ENCODE results near the gene XYLT1. TPM values are rescaled to one million over a fixed set of nuclear protein-coding genes. Genes with fewer than 3 reads are reported as not detected.

XYLT1 gene
- total and polyA plus RNA-seq, 2 of the 4 experiments (the other 2 are of a cell fraction), result 9.0 to 12.7 TPM

DNA sequence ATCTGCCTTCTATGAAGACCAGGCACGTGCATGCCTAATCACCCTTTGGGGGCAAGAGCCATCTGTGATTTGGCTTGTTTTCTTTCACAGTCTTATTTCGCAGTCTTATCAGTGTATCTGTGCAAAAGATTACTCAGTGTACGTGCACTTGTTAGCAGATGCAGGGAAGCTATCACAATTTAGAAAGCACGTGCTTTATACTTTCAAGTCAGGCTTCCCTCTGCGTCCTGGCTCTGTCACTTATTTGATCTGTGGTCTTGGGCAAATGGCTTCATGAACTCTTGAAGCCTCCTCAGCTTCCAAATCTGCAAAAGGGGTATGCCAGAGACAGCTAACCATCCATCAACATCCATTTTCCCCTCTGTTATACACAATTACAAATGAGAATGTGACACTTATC is 246.4 kb downstream of the XYLT1 start:
- CTCF ChIA-PET, result no interaction called here
- Histone ChIP-seq H3K79me1 (ENCODE audit: low read depth in 1 of 2, low read length in 2 of 2) (peaks cover 0 to 22% of the 10 kb centered on the region in 2 experiments), H3K4me1 (ENCODE audit: control insufficient read depth, insufficient read depth, low read length) (peaks cover 4% of the 10 kb centered on the region; the same call in 1 of the 2 replicates), H3K4ac (ENCODE audit: low read depth, low read length) (no peak overlapping the region), H2AK5ac (ENCODE audit: low read depth, low read length) (no peak overlapping the region), H4K91ac (ENCODE audit: insufficient read depth, low read depth, low read length) (no peak overlapping the region), H3K27me3 (ENCODE audit: control insufficient read depth, insufficient read depth, low read length) (no peaks in the 10 kb centered on the region), H3K56ac (ENCODE audit: extremely low read depth, insufficient read depth, low read length) (no peak overlapping the region), H2AK9ac (replicated peaks; ENCODE audit: low read depth, low read length, poor library complexity) (no peak overlapping the region), H3K27ac (ENCODE audit: insufficient read depth, low read length) (no peak overlapping the region), H3K9ac (ENCODE audit: low read depth, low read length) (no peak overlapping the region), H3K23ac (ENCODE audit: low read depth, low read length) (no peak overlapping the region), H2BK20ac (ENCODE audit: low read depth, low read length) (no peak overlapping the region), H3K4me2 (ENCODE audit: low read depth, low read length) (no peak overlapping the region), H3K18ac (ENCODE audit: low read depth, low read length) (no peak overlapping the region), H3K4me3 (ENCODE audit: insufficient read depth, low read depth, low read length) (no peak overlapping the region), H2BK15ac (ENCODE audit: low read depth, low read length) (no peak overlapping the region), H3K36me3 (ENCODE audit: control insufficient read depth, insufficient read depth, low read length) (no peaks in the 10 kb centered on the region), H4K8ac (ENCODE audit: low read depth in 2 of 2, low read length in 2 of 2) (no peak overlapping the region), H4K20me1 (ENCODE audit: insufficient read depth, low read length) (peaks cover 16% of the 10 kb centered on the region; the same call in 1 of the 2 replicates), H3K9me3 (ENCODE audit: control insufficient read depth, insufficient read depth, low read length) (no peaks in the 10 kb centered on the region), H2AFZ (replicated peaks; ENCODE audit: low read length, poor library complexity) (no peak overlapping the region), H3K14ac (replicated peaks; ENCODE audit: low read depth, low read length) (no peak overlapping the region), H3K9me1 (ENCODE audit: insufficient read depth, low read length) (peaks cover 6% of the 10 kb centered on the region; the same call in 1 of the 2 replicates), H4K5ac (ENCODE audit: low read depth, low read length) (no peak overlapping the region), H2BK5ac (ENCODE audit: low read depth, low read length, poor library complexity, severe bottlenecking) (no peak overlapping the region), H2BK120ac (ENCODE audit: low read depth, low read length) (no peak overlapping the region)
- ATAC-seq (ENCODE audit: low read depth) (no peak), DNase-seq (no peak)
- in situ Hi-C loops (cut with MboI; ENCODE audit: low sequenced_read_pairs) (loop anchor here (25.0 kb wide), 1 partner anchor 238 kb away; the partner anchor contains the start of gene XYLT1), intact Hi-C loops (cut with micrococcal nuclease) (loop anchor here (2.0 kb wide), 1 partner anchor 20 kb away; no protein-coding TSS in a partner anchor), dilution Hi-C loops (cut with HindIII; ENCODE audit: low sequenced_read_pairs, unreplicated experiment) (no loop called here)
- 83% methylated on average over 1 of the region's 5 CpGs; no CpG with 5 or more reads in 1 of the 2 experiments for WGBS, 2 experiments (ENCODE audit: extremely low coverage in 2 of 2, insufficient read length in 1 of 2)
- POLR2A ChIA-PET (ENCODE audit: unreplicated experiment), result no interaction called here
- no TSS peak for BruUV-seq (replicated peaks)
- no peak for TF ChIP-seq RAD21 (IDR thresholded peaks at IDR 0.05; ENCODE audit: low read length)
- TF ChIP-seq, protein P1, sequence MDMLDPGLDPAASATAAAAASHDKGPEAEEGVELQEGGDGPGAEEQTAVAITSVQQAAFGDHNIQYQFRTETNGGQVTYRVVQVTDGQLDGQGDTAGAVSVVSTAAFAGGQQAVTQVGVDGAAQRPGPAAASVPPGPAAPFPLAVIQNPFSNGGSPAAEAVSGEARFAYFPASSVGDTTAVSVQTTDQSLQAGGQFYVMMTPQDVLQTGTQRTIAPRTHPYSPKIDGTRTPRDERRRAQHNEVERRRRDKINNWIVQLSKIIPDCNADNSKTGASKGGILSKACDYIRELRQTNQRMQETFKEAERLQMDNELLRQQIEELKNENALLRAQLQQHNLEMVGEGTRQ (IDR thresholded peaks at IDR 0.05; ENCODE audit: low read depth, low read length), result no peak
- TF ChIP-seq MAZ (IDR thresholded peaks at IDR 0.05; ENCODE audit: borderline replicate concordance, low read depth, low read length), result no peak
- TF ChIP-seq RFX5 (IDR thresholded peaks at IDR 0.05; ENCODE audit: low read depth, low read length), result no peak
- TF ChIP-seq POLR2A (IDR thresholded peaks at IDR 0.05; ENCODE audit: low read depth, low read length), result no peak
- no peak for TF ChIP-seq FOS (IDR thresholded peaks at IDR 0.05; ENCODE audit: low read depth, low read length)
- no peak for TF ChIP-seq SMC3 (IDR thresholded peaks at IDR 0.05; ENCODE audit: low read depth, low read length)
- no peak for TF ChIP-seq NFE2L2 (IDR thresholded peaks at IDR 0.05; ENCODE audit: low read depth, low read length)
- no peak for TF ChIP-seq MAFK (IDR thresholded peaks at IDR 0.05; ENCODE audit: low read depth, low read length)
